ENCODE results near the gene KRT16. TPM values are rescaled to one million over a fixed set of nuclear protein-coding genes. Genes with fewer than 3 reads are reported as not detected.
A peak's percentile ranks its signal among the peaks of the same experiment; 100 is the strongest.

Gene KRT16
- total and polyA plus RNA-seq, 10 of the 15 experiments (the other 5 are each of a cell fraction or from before 2014, with no cell fraction given), result 0.07 TPM; not detected in 9

DNA sequence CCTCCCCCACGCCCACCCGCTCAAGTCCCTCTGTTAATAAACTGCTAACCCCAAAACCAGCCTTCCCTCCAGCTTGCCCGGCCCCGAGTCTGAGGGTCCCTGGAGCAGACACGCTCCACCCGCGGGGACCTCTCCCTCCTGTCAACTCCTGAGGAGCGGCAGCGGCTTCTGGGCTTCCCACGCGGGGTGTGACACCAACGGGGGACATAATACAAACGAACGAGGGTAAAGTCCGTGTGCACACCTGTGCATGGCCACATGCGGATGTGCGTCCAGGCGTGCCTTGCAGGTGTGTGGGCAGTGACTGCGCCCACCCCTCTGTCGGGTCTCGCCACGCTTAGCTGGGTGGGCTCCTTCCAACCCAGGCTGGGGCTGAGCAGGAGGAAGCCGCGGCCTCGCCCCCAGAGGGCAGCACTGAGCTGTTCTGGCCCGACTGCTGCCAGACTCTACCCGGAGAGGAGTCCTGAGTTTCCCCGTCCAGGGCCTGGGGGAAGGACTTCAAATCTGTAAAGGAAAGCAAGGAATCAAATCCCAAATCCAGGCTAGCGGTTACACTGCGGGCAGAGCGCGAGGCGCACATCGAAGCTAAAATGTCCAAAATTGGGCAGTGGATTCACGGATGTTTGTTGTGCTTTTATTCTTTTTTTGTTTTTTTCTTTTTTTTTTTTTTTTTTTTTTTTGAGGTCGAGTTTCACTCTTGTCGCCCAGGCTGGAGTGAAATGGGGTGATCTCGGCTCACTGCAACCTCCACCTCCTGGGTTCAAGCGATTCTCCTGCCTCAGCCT lies 36.0 kb upstream of the KRT16 start:
- H3K9me3 ChIP-seq (replicated peaks; ENCODE audit: control insufficient read depth, insufficient read depth, low read length), result no peaks in the 10 kb centered on the region
- WGBS (ENCODE audit: insufficient coverage, insufficient replicate concordance, low lambda C conversion rate, missing lambda C conversion rate), result under 1% methylated on average over 35 of the region's 39 CpGs
- H3K79me2 ChIP-seq (ENCODE audit: control insufficient read depth, insufficient read depth, low read length), result no peaks in the 10 kb centered on the region
- H2AFZ ChIP-seq (ENCODE audit: control insufficient read depth, low read depth, low read length), result peak overlapping the region; percentile 92
- in situ Hi-C loops (cut with MboI) (no loop called here), intact Hi-C loops (cut with micrococcal nuclease; ENCODE audit: unreplicated experiment) (loop anchor here (1.0 to 5.0 kb wide), 6 partner anchors 14 to 846 kb away; no protein-coding TSS in a partner anchor)
- FAIRE-seq, result peak; percentile 77
- peak overlapping the region; percentile 44; the same call in 1 of the 2 replicates for H3K9ac ChIP-seq (ENCODE audit: control insufficient read depth, insufficient read depth, low read length)
- peak overlapping the region; percentile 89 for H3K4me2 ChIP-seq (ENCODE audit: control insufficient read depth, insufficient read depth)
- peak; percentile 97 for ATAC-seq
- H3K27me3 ChIP-seq (replicated peaks in 1 of 2; ENCODE audit: control insufficient read depth in 2 of 2, insufficient read depth in 2 of 2, low read length in 1 of 2), result no peaks in the 10 kb centered on the region
- ChIA-PET POLR2A (interaction anchor here (0.6 to 2.8 kb wide), 8 partner anchors 13 to 807 kb away, joined by 3 to 19 read pairs (median 4); no protein-coding TSS in a partner anchor), CTCF (interaction anchor here (0.6 to 11.8 kb wide), 57 partner anchors 9 to 1344 kb away, joined by 3 to 420 read pairs (median 4); partner anchors contain the start of genes EIF1 and KRT9), RAD21 (ENCODE audit: unreplicated experiment) (interaction anchor here (0.6 to 11.5 kb wide), 20 partner anchors 9 to 1033 kb away, joined by 3 to 193 read pairs (median 4); no protein-coding TSS in a partner anchor), SMC1A (ENCODE audit: uncharacterized antibody, unreplicated experiment) (interaction anchor here (0.9 to 4.8 kb wide), 17 partner anchors 12 to 1032 kb away, joined by 3 to 62 read pairs (median 7); no protein-coding TSS in a partner anchor)
- no peaks in the 10 kb centered on the region for H4K20me1 ChIP-seq (ENCODE audit: control insufficient read depth, insufficient read depth)
- DNase-seq (ENCODE audit: low read depth, low spot score), result no peak
- no TSS peak for BruUV-seq (replicated peaks)
- no peaks in the 10 kb centered on the region for H3K36me3 ChIP-seq (ENCODE audit: control insufficient read depth in 2 of 2, insufficient read depth in 2 of 2, low read length in 1 of 2)
- H3K4me3 ChIP-seq, result peak overlapping the region; percentile 57; the same call in 1 of the 2 replicates
- H3K4me1 ChIP-seq (ENCODE audit: control insufficient read depth, insufficient read depth, low read length), result peaks cover 9% of the 10 kb centered on the region
- no peak overlapping the region for H3K27ac ChIP-seq (ENCODE audit: control insufficient read depth, insufficient read depth)
- TF ChIP-seq TAF1 (IDR thresholded peaks at IDR 0.05; ENCODE audit: borderline replicate concordance, low read depth, low read length) (no peak), POU2F2 (IDR thresholded peaks at IDR 0.05; ENCODE audit: borderline replicate concordance, low read depth, low read length) (no peak), PAX5 (IDR thresholded peaks at IDR 0.05; ENCODE audit: borderline replicate concordance, low read depth, low read length) (peak; percentile 30; the same call in 1 of the 2 replicates), BRCA1 (IDR thresholded peaks at IDR 0.05; ENCODE audit: low read depth, low read length) (no peak), ZBED1 (IDR thresholded peaks at IDR 0.05; ENCODE audit: borderline replicate concordance) (no peak), ZNF384 (IDR thresholded peaks at IDR 0.05; ENCODE audit: borderline replicate concordance, low read depth, low read length) (peak; percentile 40; the same call in 1 of the 2 replicates), RBBP5 (conservative IDR thresholded peaks at IDR 0.05) (no peak), RB1 (IDR thresholded peaks at IDR 0.05; ENCODE audit: borderline replicate concordance) (no peak), HDAC6 (IDR thresholded peaks at IDR 0.05; ENCODE audit: unreplicated experiment) (no peak)
- TF ChIP-seq, protein P1, sequence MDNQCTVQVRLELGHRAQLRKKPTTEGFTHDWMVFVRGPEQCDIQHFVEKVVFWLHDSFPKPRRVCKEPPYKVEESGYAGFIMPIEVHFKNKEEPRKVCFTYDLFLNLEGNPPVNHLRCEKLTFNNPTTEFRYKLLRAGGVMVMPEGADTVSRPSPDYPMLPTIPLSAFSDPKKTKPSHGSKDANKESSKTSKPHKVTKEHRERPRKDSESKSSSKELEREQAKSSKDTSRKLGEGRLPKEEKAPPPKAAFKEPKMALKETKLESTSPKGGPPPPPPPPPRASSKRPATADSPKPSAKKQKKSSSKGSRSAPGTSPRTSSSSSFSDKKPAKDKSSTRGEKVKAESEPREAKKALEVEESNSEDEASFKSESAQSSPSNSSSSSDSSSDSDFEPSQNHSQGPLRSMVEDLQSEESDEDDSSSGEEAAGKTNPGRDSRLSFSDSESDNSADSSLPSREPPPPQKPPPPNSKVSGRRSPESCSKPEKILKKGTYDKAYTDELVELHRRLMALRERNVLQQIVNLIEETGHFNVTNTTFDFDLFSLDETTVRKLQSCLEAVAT (IDR thresholded peaks at IDR 0.05), result 0 out of 2 replicates have a peak, but pooled peaks have one; percentile 54
- TF ChIP-seq, protein P2, sequence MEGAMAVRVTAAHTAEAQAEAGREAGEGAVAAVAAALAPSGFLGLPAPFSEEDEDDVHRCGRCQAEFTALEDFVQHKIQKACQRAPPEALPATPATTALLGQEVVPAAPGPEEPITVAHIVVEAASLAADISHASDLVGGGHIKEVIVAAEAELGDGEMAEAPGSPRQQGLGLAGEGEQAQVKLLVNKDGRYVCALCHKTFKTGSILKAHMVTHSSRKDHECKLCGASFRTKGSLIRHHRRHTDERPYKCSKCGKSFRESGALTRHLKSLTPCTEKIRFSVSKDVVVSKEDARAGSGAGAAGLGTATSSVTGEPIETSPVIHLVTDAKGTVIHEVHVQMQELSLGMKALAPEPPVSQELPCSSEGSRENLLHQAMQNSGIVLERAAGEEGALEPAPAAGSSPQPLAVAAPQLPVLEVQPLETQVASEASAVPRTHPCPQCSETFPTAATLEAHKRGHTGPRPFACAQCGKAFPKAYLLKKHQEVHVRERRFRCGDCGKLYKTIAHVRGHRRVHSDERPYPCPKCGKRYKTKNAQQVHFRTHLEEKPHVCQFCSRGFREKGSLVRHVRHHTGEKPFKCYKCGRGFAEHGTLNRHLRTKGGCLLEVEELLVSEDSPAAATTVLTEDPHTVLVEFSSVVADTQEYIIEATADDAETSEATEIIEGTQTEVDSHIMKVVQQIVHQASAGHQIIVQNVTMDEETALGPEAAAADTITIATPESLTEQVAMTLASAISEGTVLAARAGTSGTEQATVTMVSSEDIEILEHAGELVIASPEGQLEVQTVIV (IDR thresholded peaks at IDR 0.05; ENCODE audit: borderline replicate concordance, partially characterized antibody), result no peak
- TF ChIP-seq, protein P3, sequence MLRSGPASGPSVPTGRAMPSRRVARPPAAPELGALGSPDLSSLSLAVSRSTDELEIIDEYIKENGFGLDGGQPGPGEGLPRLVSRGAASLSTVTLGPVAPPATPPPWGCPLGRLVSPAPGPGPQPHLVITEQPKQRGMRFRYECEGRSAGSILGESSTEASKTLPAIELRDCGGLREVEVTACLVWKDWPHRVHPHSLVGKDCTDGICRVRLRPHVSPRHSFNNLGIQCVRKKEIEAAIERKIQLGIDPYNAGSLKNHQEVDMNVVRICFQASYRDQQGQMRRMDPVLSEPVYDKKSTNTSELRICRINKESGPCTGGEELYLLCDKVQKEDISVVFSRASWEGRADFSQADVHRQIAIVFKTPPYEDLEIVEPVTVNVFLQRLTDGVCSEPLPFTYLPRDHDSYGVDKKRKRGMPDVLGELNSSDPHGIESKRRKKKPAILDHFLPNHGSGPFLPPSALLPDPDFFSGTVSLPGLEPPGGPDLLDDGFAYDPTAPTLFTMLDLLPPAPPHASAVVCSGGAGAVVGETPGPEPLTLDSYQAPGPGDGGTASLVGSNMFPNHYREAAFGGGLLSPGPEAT (IDR thresholded peaks at IDR 0.05; ENCODE audit: low read depth), result peak; percentile 32; the same call in 1 of the 2 replicates
- TF ChIP-seq, protein P4, sequence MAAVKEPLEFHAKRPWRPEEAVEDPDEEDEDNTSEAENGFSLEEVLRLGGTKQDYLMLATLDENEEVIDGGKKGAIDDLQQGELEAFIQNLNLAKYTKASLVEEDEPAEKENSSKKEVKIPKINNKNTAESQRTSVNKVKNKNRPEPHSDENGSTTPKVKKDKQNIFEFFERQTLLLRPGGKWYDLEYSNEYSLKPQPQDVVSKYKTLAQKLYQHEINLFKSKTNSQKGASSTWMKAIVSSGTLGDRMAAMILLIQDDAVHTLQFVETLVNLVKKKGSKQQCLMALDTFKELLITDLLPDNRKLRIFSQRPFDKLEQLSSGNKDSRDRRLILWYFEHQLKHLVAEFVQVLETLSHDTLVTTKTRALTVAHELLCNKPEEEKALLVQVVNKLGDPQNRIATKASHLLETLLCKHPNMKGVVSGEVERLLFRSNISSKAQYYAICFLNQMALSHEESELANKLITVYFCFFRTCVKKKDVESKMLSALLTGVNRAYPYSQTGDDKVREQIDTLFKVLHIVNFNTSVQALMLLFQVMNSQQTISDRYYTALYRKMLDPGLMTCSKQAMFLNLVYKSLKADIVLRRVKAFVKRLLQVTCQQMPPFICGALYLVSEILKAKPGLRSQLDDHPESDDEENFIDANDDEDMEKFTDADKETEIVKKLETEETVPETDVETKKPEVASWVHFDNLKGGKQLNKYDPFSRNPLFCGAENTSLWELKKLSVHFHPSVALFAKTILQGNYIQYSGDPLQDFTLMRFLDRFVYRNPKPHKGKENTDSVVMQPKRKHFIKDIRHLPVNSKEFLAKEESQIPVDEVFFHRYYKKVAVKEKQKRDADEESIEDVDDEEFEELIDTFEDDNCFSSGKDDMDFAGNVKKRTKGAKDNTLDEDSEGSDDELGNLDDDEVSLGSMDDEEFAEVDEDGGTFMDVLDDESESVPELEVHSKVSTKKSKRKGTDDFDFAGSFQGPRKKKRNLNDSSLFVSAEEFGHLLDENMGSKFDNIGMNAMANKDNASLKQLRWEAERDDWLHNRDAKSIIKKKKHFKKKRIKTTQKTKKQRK (IDR thresholded peaks at IDR 0.05; ENCODE audit: low read depth, low read length), result no peak
